Measurements from ENCODE around the gene ACADS.

Gene ACADS

GRCh38 chr12:120725659-120726509, at the start of gene ACADS:
TSS of gene ACADS (plus strand) at chr12:120725826. CDS start at chr12:120725886, 60 bp downstream.
- peak within 1 kb of the TSS; percentile 37 for H3K27ac ChIP-seq
- TF ChIP-seq CTCF (conservative IDR thresholded peaks at IDR 0.05; ENCODE audit: low read depth) = no peak
- peak; percentile 93 for DNase-seq (ENCODE audit: low spot score)
- ChIA-PET POLR2A (ENCODE audit: low non-redundant PET) (no interaction called here), CTCF (interaction anchor here (0.7 to 1.6 kb wide), 3 partner anchors 21 to 246 kb away, joined by 3 to 6 read pairs (median 3); no protein-coding TSS in a partner anchor)

GRCh38 chr12:120677765-120678473, 47.7 kb upstream of the ACADS start:
- CTCF ChIA-PET = interaction anchor here (1.5 kb wide), 1 partner anchor 29 kb away, joined by 8 read pairs; no protein-coding TSS in a partner anchor
- DNase-seq (ENCODE audit: low spot score) = no peak
- H3K27ac ChIP-seq = no peak overlapping the region
- TF ChIP-seq CTCF (conservative IDR thresholded peaks at IDR 0.05; ENCODE audit: low read depth) = no peak
- POLR2A ChIA-PET (ENCODE audit: low non-redundant PET) = no interaction called here

- no peak overlapping the region for H3K27ac ChIP-seq
- ChIA-PET CTCF (interaction anchor here (1.5 kb wide), 1 partner anchor 30 kb away, joined by 8 read pairs; no protein-coding TSS in a partner anchor), POLR2A (ENCODE audit: low non-redundant PET) (no interaction called here)
- no peak for DNase-seq (ENCODE audit: low spot score)
- no peak for TF ChIP-seq CTCF (conservative IDR thresholded peaks at IDR 0.05; ENCODE audit: low read depth)
Measured at GRCh38 chr12:120678572-120678971, 47.1 kb upstream of the ACADS start.

- ChIA-PET POLR2A (ENCODE audit: low non-redundant PET) (no interaction called here), CTCF (no interaction called here)
- no peak for DNase-seq (ENCODE audit: low spot score)
- no peak overlapping the region for H3K27ac ChIP-seq
- no peak for TF ChIP-seq CTCF (conservative IDR thresholded peaks at IDR 0.05; ENCODE audit: low read depth)
Measured at GRCh38 chr12:120680165-120680738, 45.4 kb upstream of the ACADS start.

GRCh38 chr12:120684523-120684932, 41.1 kb upstream of the ACADS start:
- peak overlapping the region; percentile 51 for H3K27ac ChIP-seq
- ChIA-PET CTCF (interaction anchor here (1.0 kb wide), 1 partner anchor 36 kb away, joined by 4 read pairs; no protein-coding TSS in a partner anchor), POLR2A (ENCODE audit: low non-redundant PET) (no interaction called here)
- TF ChIP-seq CTCF (conservative IDR thresholded peaks at IDR 0.05; ENCODE audit: low read depth) = no peak
- no peak for DNase-seq (ENCODE audit: low spot score)

- CTCF ChIA-PET = interaction anchor here (0.6 to 0.7 kb wide), 2 partner anchors 358 to 716 kb away, joined by 3 to 7 read pairs; partner anchors contain the start of gene PLA2G1B
- TF ChIP-seq CTCF (conservative IDR thresholded peaks at IDR 0.05; ENCODE audit: low read depth) = no peak
- POLR2A ChIA-PET (ENCODE audit: low non-redundant PET) = no interaction called here
- no peak overlapping the region; the same call in 1 of the 2 replicates for H3K27ac ChIP-seq
- DNase-seq (ENCODE audit: low spot score) = no peak
Measured at GRCh38 chr12:120685522-120685921, 40.1 kb upstream of the ACADS start.

Data from RWPE1 (cell line).